Activated effector memory CD4-positive, alpha-beta T cell treated with Interleukin-2 at 50 U/mL for 16 hours (primary cell): ENCODE results near the gene ATP8B1.

Experiments used
- DNase-seq: peaks from one replicate; pipeline ENCODE4 v3.0.0-alpha.2; 2020

ATP8B1 gene

GRCh38 chr18:57715671-57716070 lies 87.4 kb downstream of the ATP8B1 start:
- DNase-seq, result no peak

GRCh38 chr18:57715073-57715472 lies 88.0 kb downstream of the ATP8B1 start:
- no peak for DNase-seq

- no peak for DNase-seq
Observed at GRCh38 chr18:57710226-57710625, 92.9 kb downstream of the ATP8B1 start.

GRCh38 chr18:57709335-57709734 lies 93.8 kb downstream of the ATP8B1 start:
- DNase-seq, result no peak

- DNase-seq, result no peak
Observed at GRCh38 chr18:57708288-57708687, 94.8 kb downstream of the ATP8B1 start.

- DNase-seq, result no peak
Observed at GRCh38 chr18:57705832-57706595, 97.1 kb downstream of the ATP8B1 start.

GRCh38 chr18:57705011-57705410 lies 98.1 kb downstream of the ATP8B1 start:
- no peak for DNase-seq

GRCh38 chr18:57698571-57699276 lies 104.4 kb downstream of the ATP8B1 start:
- no peak for DNase-seq

- no peak for DNase-seq
Observed at GRCh38 chr18:57697426-57697825, 105.7 kb downstream of the ATP8B1 start.

- no peak for DNase-seq
Observed at GRCh38 chr18:57696271-57696670, 106.8 kb downstream of the ATP8B1 start.

- DNase-seq, result no peak
Observed at GRCh38 chr18:57691363-57691762, 111.8 kb downstream of the ATP8B1 start.

- DNase-seq, result no peak
Observed at GRCh38 chr18:57687970-57688369, 115.1 kb downstream of the ATP8B1 start.

- no peak for DNase-seq
Observed at GRCh38 chr18:57683470-57683869, 119.6 kb downstream of the ATP8B1 start.

- DNase-seq, result no peak
Observed at GRCh38 chr18:57677262-57678211, 125.6 kb downstream of the ATP8B1 start.

- no peak for DNase-seq
Observed at GRCh38 chr18:57674891-57675290, 128.2 kb downstream of the ATP8B1 start.

GRCh38 chr18:57670046-57670445 lies 133.1 kb downstream of the ATP8B1 start:
- no peak for DNase-seq

- no peak for DNase-seq
Observed at GRCh38 chr18:57668021-57668420, 135.1 kb downstream of the ATP8B1 start.

GRCh38 chr18:57666818-57667497 lies 136.2 kb downstream of the ATP8B1 start:
- DNase-seq, result no peak

GRCh38 chr18:57664568-57665165 lies 138.4 kb downstream of the ATP8B1 start:
- DNase-seq, result no peak

GRCh38 chr18:57660961-57661360 lies 142.2 kb downstream of the ATP8B1 start:
- DNase-seq, result no peak

- DNase-seq, result no peak
Observed at GRCh38 chr18:57659460-57660102, 143.5 kb downstream of the ATP8B1 start.

GRCh38 chr18:57657542-57657941 lies 145.6 kb downstream of the ATP8B1 start:
- DNase-seq, result no peak
